Rectal smooth muscle tissue (tissue), 1 donor: Measurements from ENCODE around the gene SSC4D.
"Not testable (repeated sequence)": the region's sequence is repeated elsewhere in the genome, so short reads cannot be mapped to it uniquely, and the experiment has no call there.

ENCODE experiments used
- H3K27ac ChIP-seq: one replicate; pipeline ENCODE4 v1.7.0; 2013; ENCODE audit warnings: low read depth, low read length, inconsistent platforms
- H3K27me3 ChIP-seq: one replicate; pipeline ENCODE4 v1.7.0; 2013; ENCODE audit warnings: low read length; ENCODE audit not compliant: control insufficient read depth, insufficient read depth
- H3K36me3 ChIP-seq: one replicate; pipeline ENCODE4 v1.7.0; 2013; ENCODE audit warnings: low read length; ENCODE audit not compliant: control insufficient read depth, insufficient read depth
- H3K4me1 ChIP-seq: one replicate; pipeline ENCODE4 v1.7.0; 2013; ENCODE audit warnings: low read length; ENCODE audit not compliant: control insufficient read depth, insufficient read depth
- H3K4me3 ChIP-seq: one replicate; pipeline ENCODE4 v1.7.0; 2013; ENCODE audit warnings: low read length
- H3K9ac ChIP-seq: one replicate; pipeline ENCODE4 v1.7.0; 2013; ENCODE audit warnings: low read length

Gene SSC4D

GRCh38 chr7:76428868-76429805 is 19.6 kb upstream of the SSC4D start:
- Histone ChIP-seq H3K4me1 (no peaks in the 10 kb centered on the region), H3K9ac (no peak overlapping the region), H3K4me3 (no peak overlapping the region), H3K27me3 (no peaks in the 10 kb centered on the region), H3K36me3 (no peaks in the 10 kb centered on the region), H3K27ac (no peak overlapping the region)

DNA sequence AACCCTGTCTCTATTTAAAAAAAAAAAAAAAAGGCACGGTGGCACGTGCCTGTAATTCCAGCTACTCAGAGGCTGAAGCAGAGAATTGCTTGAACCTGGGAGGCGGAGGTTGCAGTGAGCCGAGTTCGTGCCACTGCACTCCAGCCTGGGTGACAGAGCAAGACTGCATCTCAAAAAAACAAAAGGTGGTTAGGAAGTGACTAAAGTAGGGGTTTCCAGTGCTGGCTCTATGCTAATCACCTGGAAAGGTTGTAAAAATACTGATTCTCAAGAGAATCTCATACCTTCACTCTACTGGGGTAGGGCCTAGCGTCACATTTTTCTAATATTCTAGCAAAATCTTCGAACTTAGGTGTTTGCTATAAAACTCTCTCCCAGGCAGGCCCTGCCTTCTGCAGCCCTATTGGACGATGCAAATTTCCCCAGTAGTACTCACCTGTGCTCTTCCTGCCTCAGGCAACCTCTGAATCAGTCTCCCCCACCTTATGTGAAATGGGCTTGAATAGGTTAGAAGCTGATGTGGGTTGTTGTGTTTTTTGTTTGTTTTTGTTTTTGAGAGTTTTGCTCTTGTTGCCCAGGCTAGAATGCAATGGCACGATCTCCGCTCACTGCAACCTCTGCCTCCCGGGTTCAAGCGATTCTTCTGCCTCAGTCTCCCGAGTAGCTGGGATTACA is 18.8 kb upstream of the SSC4D start:
- H3K4me3 ChIP-seq: no peak overlapping the region
- H3K4me1 ChIP-seq: no peaks in the 10 kb centered on the region
- H3K27ac ChIP-seq: no peak overlapping the region
- H3K9ac ChIP-seq: no peak overlapping the region
- H3K36me3 ChIP-seq: no peaks in the 10 kb centered on the region
- no peaks in the 10 kb centered on the region for H3K27me3 ChIP-seq

- Histone ChIP-seq H3K27ac (no peak overlapping the region), H3K9ac (no peak overlapping the region), H3K4me1 (no peaks in the 10 kb centered on the region), H3K36me3 (no peaks in the 10 kb centered on the region), H3K27me3 (no peaks in the 10 kb centered on the region), H3K4me3 (no peak overlapping the region)
Measured at GRCh38 chr7:76427635-76428034, 18.1 kb upstream of the SSC4D start.

DNA sequence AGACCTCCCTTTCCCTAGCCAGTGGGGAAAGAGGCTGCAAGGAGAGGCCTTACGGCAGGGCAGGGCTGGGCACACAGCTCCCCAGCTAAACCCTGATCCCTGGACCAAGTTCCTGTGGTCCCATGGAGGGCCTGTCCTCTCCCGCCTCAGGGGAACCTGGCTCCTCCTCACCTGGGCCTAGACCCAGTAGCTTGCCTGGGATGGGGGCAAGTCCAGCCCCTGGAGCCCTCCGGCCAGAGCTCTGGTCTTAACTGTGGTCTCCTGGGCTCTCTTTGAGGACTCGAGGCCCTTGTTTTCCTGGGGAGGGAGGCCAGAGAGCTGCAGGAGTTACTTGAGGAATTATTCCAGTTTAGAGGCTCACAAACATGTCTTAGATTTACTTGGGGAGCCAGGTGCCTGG is 16.7 kb upstream of the SSC4D start:
- Histone ChIP-seq H3K4me1 (no peaks in the 10 kb centered on the region), H3K27ac (no peak overlapping the region), H3K27me3 (no peaks in the 10 kb centered on the region), H3K36me3 (no peaks in the 10 kb centered on the region), H3K4me3 (no peak overlapping the region), H3K9ac (no peak overlapping the region)

DNA sequence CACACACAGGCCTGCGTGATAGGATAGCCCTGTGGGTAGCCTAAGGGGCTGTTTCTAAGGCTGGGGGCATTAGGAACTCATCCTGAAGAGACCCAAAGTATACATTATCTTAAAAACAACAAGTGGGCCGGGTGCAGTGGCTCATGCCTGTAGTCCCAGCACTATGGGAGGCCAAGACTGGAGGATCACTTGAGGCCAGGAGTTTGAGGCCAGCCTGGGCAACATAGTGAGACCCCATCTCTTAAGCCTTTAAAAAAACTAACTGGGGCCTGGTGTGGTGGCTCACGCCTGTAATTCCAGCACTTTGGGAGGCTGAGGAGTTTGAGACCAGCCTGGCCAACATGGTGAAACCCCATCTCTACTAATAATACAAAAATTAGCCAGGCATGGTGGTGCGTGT is 16.1 kb upstream of the SSC4D start:
- H3K4me1 ChIP-seq, H3K36me3 ChIP-seq: not testable (repeated sequence)

DNA sequence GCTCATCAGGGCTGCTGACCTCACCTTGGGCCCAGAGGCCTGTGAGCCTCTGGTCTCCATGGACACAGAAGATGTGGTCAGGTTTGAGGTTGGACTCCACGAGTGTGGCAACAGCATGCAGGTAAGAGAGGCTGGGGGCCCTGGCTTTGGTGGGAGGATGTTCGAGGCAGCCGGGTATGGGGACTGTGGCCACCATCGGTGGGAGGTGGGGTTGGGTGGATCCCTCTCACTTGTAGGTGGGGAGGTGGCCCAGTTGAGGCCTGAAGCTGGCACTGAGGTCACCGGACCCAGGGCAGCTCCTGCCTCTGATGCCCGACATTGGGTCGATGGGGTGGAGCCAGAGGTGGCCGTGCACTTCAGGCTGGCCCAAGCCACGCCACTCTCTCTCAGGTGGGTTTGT is 15.7 kb upstream of the SSC4D start:
- no peaks in the 10 kb centered on the region for H3K27me3 ChIP-seq
- no peak overlapping the region for H3K27ac ChIP-seq
- H3K4me1 ChIP-seq: no peaks in the 10 kb centered on the region
- H3K9ac ChIP-seq: no peak overlapping the region
- no peaks in the 10 kb centered on the region for H3K36me3 ChIP-seq
- H3K4me3 ChIP-seq: no peak overlapping the region

More for the DNA sequence above, 16.1 kb upstream of the SSC4D start:
- H3K4me3 ChIP-seq, H3K27me3 ChIP-seq, H3K9ac ChIP-seq, H3K27ac ChIP-seq: not testable (repeated sequence)

GRCh38 chr7:76424413-76425111 is 15.1 kb upstream of the SSC4D start, which contains the start of gene ZP3:
ZP3 (plus strand) TSS chr7:76424950; CDS start chr7:76424965, 15 bp downstream.
- Histone ChIP-seq H3K4me3 (no peak within 1 kb of the TSS), H3K9ac (no peak within 1 kb of the TSS), H3K4me1 (no peaks in the 10 kb centered on the region), H3K27ac (no peak within 1 kb of the TSS), H3K36me3 (no peaks in the 10 kb centered on the region), H3K27me3 (no peaks in the 10 kb centered on the region)

GRCh38 chr7:76423666-76424412 is 14.3 kb upstream of the SSC4D start:
- Histone ChIP-seq H3K36me3 (no peaks in the 10 kb centered on the region), H3K27ac (no peak overlapping the region), H3K27me3 (no peaks in the 10 kb centered on the region), H3K4me3 (no peak overlapping the region), H3K9ac (no peak overlapping the region), H3K4me1 (no peaks in the 10 kb centered on the region)

DNA sequence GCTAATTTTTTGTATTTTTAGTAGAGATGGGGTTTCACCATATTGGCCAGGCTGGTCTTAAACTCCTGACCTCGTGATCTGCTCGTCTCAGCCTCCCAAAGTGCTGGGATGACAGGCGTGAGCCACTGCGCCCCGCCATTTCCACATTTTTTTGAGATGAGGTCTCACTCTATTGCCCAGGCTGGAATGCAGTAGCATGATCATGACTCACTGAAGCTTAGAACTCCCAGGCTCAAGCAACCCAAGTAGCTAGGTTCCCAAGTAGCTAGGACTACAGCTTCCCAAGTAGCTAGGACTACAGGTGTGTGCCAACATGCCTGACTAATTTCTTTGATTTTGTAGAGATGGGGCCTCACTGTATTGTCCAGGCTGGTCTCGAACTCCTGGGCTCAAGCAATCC is 11.6 kb upstream of the SSC4D start:
- H3K27ac ChIP-seq, H3K27me3 ChIP-seq, H3K4me1 ChIP-seq, H3K36me3 ChIP-seq, H3K9ac ChIP-seq, H3K4me3 ChIP-seq: not testable (repeated sequence)

GRCh38 chr7:76417654-76418310 is 8.3 kb upstream of the SSC4D start:
- not testable (repeated sequence) for H3K4me1 ChIP-seq, H3K4me3 ChIP-seq, H3K27me3 ChIP-seq, H3K27ac ChIP-seq, H3K36me3 ChIP-seq, H3K9ac ChIP-seq

- Histone ChIP-seq H3K27me3 (no peaks in the 10 kb centered on the region), H3K9ac (no peak overlapping the region), H3K4me1 (no peaks in the 10 kb centered on the region), H3K27ac (no peak overlapping the region), H3K36me3 (no peaks in the 10 kb centered on the region), H3K4me3 (no peak overlapping the region)
Measured at GRCh38 chr7:76412249-76412648, 2.8 kb upstream of the SSC4D start.
